Daoy (cell line): ENCODE results near the gene INHBA. TPM values are rescaled to one million over a fixed set of nuclear protein-coding genes. Genes with fewer than 3 reads are reported as not detected.

Experiments
- DNase-seq: peaks from one replicate; pipeline ENCODE4 v3.0.0-alpha.2; 2015; ENCODE audit warnings: low read depth
- total RNA-seq: library from RNA; depleted of rRNA; stranded (reverse); fragments of >200 nt; shearing (Covaris generic); gene quantifications from 2 replicates; pipeline ENCODE4 v1.2.3, GENCODE V29; 2014

Gene INHBA
- total RNA-seq, 1 experiment from 2014 or later = 102 TPM

GRCh38 chr7:41711283-41712064 lies 8.6 kb upstream of the INHBA start:
- peak; percentile 63 for DNase-seq

GRCh38 chr7:41710838-41711237 lies 7.9 kb upstream of the INHBA start:
- DNase-seq = no peak

DNA sequence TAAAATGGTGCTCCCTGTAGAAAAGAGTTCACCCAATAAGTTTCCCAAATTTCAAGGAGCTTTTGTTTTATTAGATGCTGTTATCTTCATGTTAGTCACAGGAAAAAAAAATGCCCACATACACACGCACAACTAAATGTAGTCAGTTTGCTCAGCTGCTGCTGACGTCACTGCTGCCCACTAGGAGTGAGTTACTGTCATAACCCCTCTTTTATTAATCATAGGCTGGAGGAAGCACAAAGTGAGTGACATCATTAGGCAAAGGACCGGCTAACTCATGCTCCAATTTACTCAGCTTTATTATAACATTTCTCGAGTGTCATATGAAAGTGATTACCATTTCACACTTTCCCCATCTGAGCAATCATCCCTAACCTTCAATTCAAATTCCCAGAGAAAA lies 6.7 kb upstream of the INHBA start:
- DNase-seq = peak; percentile 97

GRCh38 chr7:41708581-41709358 lies 5.9 kb upstream of the INHBA start:
- no peak for DNase-seq

- DNase-seq = peak; percentile 58
Observed at GRCh38 chr7:41706228-41706930, 3.5 kb upstream of the INHBA start.

- DNase-seq = peak; percentile 99
Observed at GRCh38 chr7:41705109-41705901, 2.4 kb upstream of the INHBA start.

DNA sequence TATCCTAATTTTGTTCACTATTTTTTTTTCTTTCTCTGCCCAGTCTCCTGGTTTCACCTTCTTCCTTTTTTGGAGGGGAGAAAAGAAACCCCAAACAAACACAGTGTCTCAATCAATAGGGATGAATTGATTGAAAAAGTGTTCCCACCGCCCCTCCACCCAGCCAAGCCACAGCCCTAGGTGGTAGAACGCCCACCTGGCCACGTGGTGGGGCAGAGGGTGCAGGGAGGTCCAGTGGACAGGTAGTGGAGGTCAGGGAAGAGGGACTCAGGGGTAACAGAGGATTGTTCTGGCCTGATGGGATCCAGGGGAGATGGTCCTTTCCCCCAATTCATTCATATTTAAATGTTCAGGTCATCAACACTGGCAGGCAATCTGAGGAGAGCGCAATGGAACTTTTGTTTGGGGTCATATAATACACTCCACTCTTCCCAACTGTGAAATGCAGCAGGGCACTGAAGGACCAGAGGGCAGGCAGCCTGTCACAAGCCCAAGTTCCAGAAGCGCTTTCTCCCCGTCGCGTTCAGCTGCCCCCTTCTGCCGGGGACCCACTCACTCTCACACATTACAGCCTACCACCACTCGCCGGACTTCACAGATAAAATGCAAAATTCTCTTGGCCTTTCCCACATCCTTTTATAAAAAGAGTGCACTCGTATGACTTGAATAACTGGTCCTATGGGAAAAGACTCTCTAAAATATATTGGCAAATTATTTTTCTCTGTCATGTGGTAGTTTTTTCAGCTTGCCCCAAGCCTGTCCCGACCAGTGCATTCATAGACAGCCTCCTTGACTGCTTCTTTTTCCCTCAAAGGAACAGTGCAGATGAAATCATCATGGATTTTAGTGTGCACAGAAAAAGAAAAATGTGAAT lies 1.6 kb downstream of the INHBA start:
- DNase-seq = no peak

GRCh38 chr7:41700044-41700471 lies 2.8 kb downstream of the INHBA start:
- DNase-seq = no peak

GRCh38 chr7:41699516-41699915 lies 3.4 kb downstream of the INHBA start:
- peak; percentile 65 for DNase-seq

GRCh38 chr7:41698726-41699125 lies 4.2 kb downstream of the INHBA start:
- no peak for DNase-seq

GRCh38 chr7:41698114-41698513 lies 4.8 kb downstream of the INHBA start:
- DNase-seq = no peak

DNA sequence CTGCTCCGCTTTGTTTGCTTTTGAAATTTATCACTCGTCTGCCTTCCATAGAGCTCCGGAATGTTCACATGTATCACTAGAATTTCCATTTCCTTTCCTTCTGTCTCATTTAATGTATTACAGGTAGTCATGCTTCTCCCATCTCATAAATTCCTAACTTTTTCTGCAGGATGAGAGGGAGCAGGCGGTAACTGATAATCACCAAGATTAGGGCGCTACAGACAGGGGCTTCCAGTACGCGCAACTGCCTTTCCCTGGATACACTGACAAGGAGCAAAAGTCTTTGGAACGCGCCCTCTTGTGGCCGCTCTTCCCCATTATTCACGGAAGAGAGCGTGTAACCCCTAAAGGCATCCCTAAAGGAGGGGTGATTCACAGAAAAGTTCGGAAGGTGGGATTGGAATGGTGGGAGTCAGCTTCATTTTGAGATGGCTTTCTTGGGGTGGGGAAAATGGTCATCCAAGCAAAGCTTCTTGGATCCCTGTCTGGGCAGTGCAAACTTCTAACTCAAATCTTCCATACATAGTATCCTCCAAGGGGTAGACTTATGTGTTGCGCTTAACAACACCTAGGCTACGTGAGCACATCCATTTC lies 6.5 kb downstream of the INHBA start:
- peak; percentile 92 for DNase-seq

DNA sequence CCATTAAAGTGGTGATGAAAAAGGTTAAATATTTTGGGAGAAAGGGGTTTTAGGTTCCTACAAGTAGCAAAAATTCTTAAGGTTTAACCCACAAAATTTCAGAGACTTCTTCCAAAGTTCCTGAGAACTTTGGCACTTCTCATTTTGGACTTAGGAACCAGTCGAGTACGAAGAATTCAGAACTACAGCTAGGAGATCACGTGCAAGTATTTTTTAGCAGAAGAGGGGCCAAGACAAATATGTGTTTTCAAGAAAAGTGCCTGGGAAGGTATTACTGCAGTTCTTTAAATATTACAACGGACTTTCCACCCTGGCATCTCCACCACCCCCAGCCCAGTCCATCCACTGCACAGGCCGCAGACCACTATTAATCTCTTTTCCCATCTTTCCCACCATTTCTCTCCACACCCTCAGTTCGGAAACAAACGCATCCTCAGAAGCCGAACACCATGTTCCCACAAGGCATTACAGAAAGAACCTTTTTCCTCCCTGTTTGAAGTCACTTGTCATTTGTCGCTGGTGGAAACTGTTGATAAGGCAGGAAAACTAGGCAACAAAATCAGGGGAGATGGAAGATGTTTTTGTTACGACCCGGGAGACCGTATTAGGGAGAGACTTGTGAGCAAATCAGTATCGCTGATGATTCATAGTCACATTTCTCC lies 7.1 kb downstream of the INHBA start:
- DNase-seq = no peak

- no peak for DNase-seq
Observed at GRCh38 chr7:41694495-41694894, 8.4 kb downstream of the INHBA start.

DNA sequence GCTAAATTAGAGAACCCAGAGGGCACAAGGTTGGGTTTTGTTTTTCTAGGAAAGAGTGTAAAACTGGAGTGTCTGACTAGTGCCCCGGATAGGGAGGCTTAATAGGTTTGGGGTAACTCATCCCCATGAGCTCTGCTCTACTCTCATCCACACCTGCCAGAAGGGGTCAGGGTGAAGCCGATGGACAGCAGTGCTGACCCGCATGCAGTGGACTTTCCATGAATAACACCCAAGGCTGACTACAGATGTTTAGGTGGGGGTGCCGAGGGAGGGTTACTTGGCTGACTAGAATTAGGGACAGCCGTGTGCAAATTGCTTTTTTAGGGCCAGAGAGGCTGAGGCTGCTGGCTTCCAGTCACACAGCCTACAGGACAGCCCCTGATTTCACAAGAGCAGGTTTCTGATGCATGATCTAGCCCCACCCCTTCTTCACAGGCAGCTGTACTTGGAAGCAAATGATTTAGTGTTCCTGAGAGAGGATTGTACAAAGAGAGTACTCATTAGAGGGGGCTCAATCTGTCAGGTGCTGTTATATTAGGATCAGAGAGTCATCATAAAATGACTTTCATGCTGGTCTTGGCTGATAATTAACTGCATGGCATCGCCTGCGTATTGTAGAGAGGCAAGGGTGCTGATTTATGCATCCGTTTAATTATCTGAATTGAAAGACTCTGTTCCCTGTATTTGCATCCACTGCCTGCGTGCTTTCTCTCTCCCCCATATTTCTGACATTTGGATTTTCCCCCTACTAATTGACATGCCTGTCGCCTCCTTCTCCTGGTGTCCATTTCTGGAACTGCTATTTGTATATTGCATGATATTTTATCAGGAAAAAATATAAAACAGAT lies 9.5 kb downstream of the INHBA start:
- DNase-seq = no peak

- DNase-seq = no peak
Observed at GRCh38 chr7:41692251-41692650, 10.6 kb downstream of the INHBA start.

DNA sequence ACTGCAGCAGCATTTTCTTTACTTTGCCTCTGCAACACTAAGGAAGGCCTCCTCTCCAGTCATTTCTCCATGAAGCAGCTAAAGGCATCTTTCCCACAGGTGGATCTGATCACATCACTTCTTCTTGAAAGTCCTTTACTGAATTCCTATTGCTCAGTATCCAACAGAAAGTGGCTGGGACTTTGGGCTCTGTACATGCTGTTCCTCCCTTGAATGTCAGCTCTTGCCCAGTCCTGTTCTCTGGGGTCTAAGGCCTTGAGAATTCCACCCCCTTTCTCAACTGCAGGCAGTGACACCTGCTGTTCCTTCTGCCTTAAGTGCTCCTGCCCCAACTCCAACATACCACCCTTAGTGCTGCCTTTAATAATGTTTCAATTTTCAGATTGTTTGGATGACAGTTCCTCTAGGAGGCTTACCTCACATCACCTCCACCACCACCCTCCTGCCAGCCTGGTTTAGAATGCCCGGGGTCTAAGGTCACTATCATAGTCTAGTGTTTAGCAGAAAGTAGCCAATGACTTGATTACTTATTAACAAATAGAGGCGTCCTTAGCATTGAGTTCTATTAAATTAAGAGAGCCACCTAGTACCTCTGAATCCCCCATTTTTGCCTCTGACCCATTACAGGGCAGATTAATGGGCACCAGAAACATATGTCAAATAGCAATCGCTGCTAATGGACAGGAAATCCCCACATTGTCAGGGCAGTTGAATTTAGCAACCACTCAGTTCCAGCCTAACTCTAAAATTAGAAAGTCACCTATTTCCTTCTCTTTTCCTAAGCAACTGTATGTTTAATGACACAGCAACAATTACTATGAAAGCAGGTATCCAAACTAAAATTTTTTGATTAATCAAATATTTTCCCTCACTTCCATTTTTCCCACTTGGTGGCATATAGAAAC lies 11.4 kb downstream of the INHBA start:
- no peak for DNase-seq

DNA sequence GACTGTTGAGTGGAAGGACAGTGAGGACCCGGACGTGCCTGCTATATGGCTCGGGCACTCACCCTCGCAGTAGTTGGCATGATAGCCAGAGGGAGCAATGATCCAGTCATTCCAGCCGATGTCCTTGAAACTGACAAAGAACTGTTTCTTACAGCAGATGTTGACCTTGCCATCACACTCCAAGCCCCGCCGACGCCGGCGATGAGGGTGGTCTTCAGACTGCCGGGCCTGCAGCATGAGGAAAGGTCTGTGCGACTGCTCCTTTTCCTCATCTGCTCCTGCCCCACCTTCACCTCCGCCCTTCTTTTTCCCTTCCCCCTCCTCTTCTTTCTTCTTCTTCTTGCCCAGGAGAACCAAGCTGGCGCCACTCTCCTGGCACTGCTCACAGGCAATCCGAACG lies 13.1 kb downstream of the INHBA start:
- no peak for DNase-seq
